ENCODE measurements around the gene CMC4. TPM values are rescaled to one million over a fixed set of nuclear protein-coding genes. Genes with fewer than 3 reads are reported as not detected.
A peak's percentile ranks its signal among the peaks of the same experiment; 100 is the strongest.

CMC4 gene
- total and polyA plus RNA-seq, 3 donors from 2014 or later = 8.5 to 29.8 (median 25.4) TPM

DNA sequence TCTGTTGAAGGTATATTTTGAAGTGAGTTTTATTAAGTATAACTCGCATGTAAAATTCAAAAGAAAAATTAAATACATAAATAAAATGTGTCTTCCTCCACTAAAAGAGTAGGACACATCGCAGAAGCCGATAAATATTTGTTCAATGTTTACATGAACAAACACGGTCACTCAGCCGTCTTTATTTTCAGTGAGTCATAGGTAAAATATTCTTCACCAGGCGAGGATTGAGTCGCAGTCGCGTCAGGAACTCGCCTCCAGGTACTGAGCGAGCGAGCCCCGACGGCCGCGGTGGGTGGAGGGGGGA is 44.6 kb downstream of the CMC4 start:
- Histone ChIP-seq H3K27ac (peak overlapping the region; percentile 94 to 95), H3K4me1 (no peaks in the 10 kb centered on the region), H3K36me3 (ENCODE audit: low read depth, missing control alignments) (no peaks in the 10 kb centered on the region), H3K4me3 (peak overlapping the region; percentile 64 to 72), H3K9me3 (no peaks in the 10 kb centered on the region), H3K27me3 (no peaks in the 10 kb centered on the region)
- no peak for TF ChIP-seq POLR2A (IDR thresholded peaks at IDR 0.05)
- TF ChIP-seq, protein P1, sequence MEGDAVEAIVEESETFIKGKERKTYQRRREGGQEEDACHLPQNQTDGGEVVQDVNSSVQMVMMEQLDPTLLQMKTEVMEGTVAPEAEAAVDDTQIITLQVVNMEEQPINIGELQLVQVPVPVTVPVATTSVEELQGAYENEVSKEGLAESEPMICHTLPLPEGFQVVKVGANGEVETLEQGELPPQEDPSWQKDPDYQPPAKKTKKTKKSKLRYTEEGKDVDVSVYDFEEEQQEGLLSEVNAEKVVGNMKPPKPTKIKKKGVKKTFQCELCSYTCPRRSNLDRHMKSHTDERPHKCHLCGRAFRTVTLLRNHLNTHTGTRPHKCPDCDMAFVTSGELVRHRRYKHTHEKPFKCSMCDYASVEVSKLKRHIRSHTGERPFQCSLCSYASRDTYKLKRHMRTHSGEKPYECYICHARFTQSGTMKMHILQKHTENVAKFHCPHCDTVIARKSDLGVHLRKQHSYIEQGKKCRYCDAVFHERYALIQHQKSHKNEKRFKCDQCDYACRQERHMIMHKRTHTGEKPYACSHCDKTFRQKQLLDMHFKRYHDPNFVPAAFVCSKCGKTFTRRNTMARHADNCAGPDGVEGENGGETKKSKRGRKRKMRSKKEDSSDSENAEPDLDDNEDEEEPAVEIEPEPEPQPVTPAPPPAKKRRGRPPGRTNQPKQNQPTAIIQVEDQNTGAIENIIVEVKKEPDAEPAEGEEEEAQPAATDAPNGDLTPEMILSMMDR (IDR thresholded peaks at IDR 0.05) = no peak
- WGBS, 2 donors = 0% methylated on average over 15 to 16 of the region's 16 CpGs
- intact Hi-C loops (cut with DNase I; ENCODE audit: low total_unique reads) = no loop called here
- no peak for DNase-seq

DNA sequence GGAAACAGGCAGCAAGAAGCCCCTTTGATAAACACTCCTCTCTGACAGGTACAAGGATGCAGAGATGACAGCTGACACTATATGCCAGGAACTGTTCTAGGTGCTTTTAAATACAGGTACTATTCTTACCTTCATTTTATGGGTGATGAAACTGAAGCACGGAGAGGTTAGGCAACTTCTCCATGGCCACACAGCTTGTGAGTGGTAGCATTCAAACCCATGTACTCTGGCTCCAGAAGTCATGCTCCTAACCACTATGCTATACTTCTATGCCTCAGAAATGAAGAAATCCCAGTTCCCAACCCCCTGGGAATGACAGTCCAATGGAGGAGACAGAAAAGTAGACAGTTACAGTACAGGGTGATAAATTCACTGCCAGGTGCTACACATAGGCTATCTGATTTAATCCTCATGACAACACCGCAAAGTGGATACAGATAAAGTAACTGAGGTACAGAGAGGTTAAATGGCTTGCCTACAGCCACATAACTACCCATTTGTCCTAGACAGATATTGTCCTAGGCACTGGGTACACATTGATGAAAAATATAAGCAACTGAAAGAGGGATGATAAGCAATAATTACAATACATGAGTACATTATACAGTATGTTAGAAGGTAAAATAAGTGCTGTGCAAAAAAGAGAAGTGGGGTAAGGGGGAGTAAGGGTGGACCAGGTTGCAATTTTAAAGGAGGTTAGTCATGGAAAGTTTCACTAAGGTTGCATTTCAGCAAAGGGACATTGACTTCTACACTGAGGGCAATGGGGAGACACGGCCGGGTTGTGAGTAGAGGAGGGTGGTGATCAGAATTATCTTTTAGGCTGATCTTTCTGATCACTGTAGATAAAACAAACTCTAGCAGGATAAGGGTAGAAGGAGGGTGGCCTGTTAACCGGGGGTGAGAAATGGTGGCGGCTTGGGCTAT is 46.8 kb downstream of the CMC4 start:
- no peaks in the 10 kb centered on the region for H3K9me3 ChIP-seq
- H3K27ac ChIP-seq = no peak overlapping the region
- intact Hi-C loops (cut with DNase I; ENCODE audit: low total_unique reads) = no loop called here
- WGBS, 2 donors = 77 to 78% methylated on average over 5 to 6 of the region's 6 CpGs
- H3K36me3 ChIP-seq (ENCODE audit: low read depth, missing control alignments) = no peaks in the 10 kb centered on the region
- no peaks in the 10 kb centered on the region for H3K4me1 ChIP-seq
- TF ChIP-seq POLR2A (IDR thresholded peaks at IDR 0.05) = no peak
- TF ChIP-seq, protein P1 (IDR thresholded peaks at IDR 0.05) = no peak
- DNase-seq = no peak
- no peak overlapping the region for H3K4me3 ChIP-seq
- no peaks in the 10 kb centered on the region for H3K27me3 ChIP-seq

DNA sequence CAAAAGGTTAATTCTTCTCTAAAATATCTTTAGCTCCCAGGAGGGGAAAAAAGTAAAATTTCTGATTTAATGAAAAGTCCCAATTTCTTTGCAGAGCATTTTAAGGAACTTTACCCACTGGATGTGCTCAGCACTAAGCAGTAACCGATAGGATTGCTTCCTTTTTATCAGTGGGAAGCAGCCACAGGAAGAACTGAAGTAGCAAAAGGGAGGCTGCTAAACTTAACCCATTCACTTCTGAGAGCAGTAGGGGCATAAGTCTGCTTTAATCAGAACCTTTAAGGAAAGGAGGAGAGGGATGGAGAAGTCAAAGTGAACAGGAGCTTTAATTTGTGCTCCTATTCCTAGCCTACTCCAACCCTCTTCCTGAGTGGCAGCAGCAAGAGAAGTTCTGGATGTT is 48.4 kb downstream of the CMC4 start, which contains the start of gene F8:
Gene F8, minus strand, starts transcription at position 139 of the 400 bp plus-strand sequence. CDS start 171 bp downstream, outside the sequence.
- no peaks in the 10 kb centered on the region for H3K36me3 ChIP-seq (ENCODE audit: low read depth, missing control alignments)
- H3K27me3 ChIP-seq = no peaks in the 10 kb centered on the region
- no peaks in the 10 kb centered on the region for H3K4me1 ChIP-seq
- WGBS, 2 donors = 0 to 22% methylated on average over 1 of the region's 1 CpG
- H3K4me3 ChIP-seq = peak within 1 kb of the TSS in 1 of 2 donors; percentile 26
- no peak for TF ChIP-seq POLR2A (IDR thresholded peaks at IDR 0.05)
- TF ChIP-seq, protein P1 (IDR thresholded peaks at IDR 0.05) = no peak
- intact Hi-C loops (cut with DNase I; ENCODE audit: low total_unique reads) = no loop called here
- no peaks in the 10 kb centered on the region for H3K9me3 ChIP-seq
- DNase-seq = no peak
- no peak within 1 kb of the TSS for H3K27ac ChIP-seq

DNA sequence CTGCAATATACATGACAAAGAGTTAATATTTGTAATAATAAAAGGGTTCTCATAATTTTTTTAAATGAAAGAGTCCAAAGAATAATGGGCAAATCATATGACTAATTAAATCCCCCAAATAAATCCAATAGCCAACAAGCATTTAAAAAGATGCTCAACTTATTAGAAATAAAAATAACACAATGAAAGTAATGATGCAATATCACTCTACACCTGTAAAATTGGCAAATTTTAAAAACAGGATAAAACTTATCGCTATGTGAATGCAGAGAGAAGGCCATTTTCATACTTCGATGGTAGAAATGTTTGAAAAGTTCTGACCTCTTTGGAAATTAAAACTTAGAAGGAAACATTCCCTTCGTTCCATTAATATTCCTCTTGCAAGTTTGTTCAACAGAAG is 50.3 kb downstream of the CMC4 start:
- WGBS, 2 donors = 70% methylated on average over 3 of the region's 3 CpGs
- intact Hi-C loops (cut with DNase I; ENCODE audit: low total_unique reads) = no loop called here
- Histone ChIP-seq H3K4me3 (no peak overlapping the region), H3K27me3 (no peaks in the 10 kb centered on the region), H3K36me3 (ENCODE audit: low read depth, missing control alignments) (no peaks in the 10 kb centered on the region), H3K27ac (no peak overlapping the region), H3K9me3 (no peaks in the 10 kb centered on the region), H3K4me1 (no peaks in the 10 kb centered on the region)
- TF ChIP-seq, protein P1 (IDR thresholded peaks at IDR 0.05) = no peak
- no peak for DNase-seq

Other genes with a start within 250 kb of the CMC4 start
- under 1 TPM in 1 of 2 donors, not detected in 1; 0.87 TPM for gene SMIM9, start 236.5 kb downstream of the CMC4 start, total RNA-seq
- 0.51 TPM for gene SMIM9, start 236.5 kb downstream of the CMC4 start, polyA plus RNA-seq (ENCODE audit: insufficient read depth, low read depth, low replicate concordance)
- gene F8A1, start 184.8 kb downstream of the CMC4 start, total RNA-seq = 10 to 100 TPM in 1 of 2 donors, 1 to 10 TPM in 1; 6.9 to 15.5 TPM
- gene F8A1, start 184.8 kb downstream of the CMC4 start, polyA plus RNA-seq (ENCODE audit: insufficient read depth, low read depth, low replicate concordance) = 8.5 TPM
- 10 to 100 TPM; 25.0 to 35.2 TPM for gene F8, start 48.4 kb downstream of the CMC4 start, total RNA-seq
- 18.0 TPM for gene F8, start 48.4 kb downstream of the CMC4 start, polyA plus RNA-seq (ENCODE audit: insufficient read depth, low read depth, low replicate concordance)
- gene FUNDC2, start 44.3 kb downstream of the CMC4 start, total RNA-seq = 10 to 100 TPM; 65.0 to 71.7 TPM
- gene FUNDC2, start 44.3 kb downstream of the CMC4 start, polyA plus RNA-seq (ENCODE audit: insufficient read depth, low read depth, low replicate concordance) = 104 TPM
- gene MTCP1, start within 50 bp of the CMC4 start, total RNA-seq = 10 to 100 TPM; 25.0 to 25.5 TPM
- 23.3 TPM for gene MTCP1, start within 50 bp of the CMC4 start, polyA plus RNA-seq (ENCODE audit: insufficient read depth, low read depth, low replicate concordance)
- gene BRCC3, start 372 bp upstream of the CMC4 start, total RNA-seq = 1 to 10 TPM; 2.8 to 3.4 TPM
- gene BRCC3, start 372 bp upstream of the CMC4 start, polyA plus RNA-seq (ENCODE audit: insufficient read depth, low read depth, low replicate concordance) = 1.4 TPM
- gene VBP1, start 145.3 kb upstream of the CMC4 start, total RNA-seq = 10 to 100 TPM; 14.8 to 20.9 TPM
- gene VBP1, start 145.3 kb upstream of the CMC4 start, polyA plus RNA-seq (ENCODE audit: insufficient read depth, low read depth, low replicate concordance) = 26.5 TPM
- gene RAB39B, start 193.4 kb upstream of the CMC4 start, total RNA-seq = 1 to 10 TPM; 2.5 to 3.4 TPM
- 1.8 TPM for gene RAB39B, start 193.4 kb upstream of the CMC4 start, polyA plus RNA-seq (ENCODE audit: insufficient read depth, low read depth, low replicate concordance)

All from testis (tissue), 3 donors.